Measurements from ENCODE around the gene RNF115.
A peak's percentile ranks its signal among the peaks of the same experiment; 100 is the strongest.
"Not testable (repeated sequence)": the region's sequence is repeated elsewhere in the genome, so short reads cannot be mapped to it uniquely, and the experiment has no call there.

Gene RNF115

GRCh38 chr1:145726193-145726592, 97.7 kb downstream of the RNF115 start:
- DNase-seq: not testable (repeated sequence)

- DNase-seq: peak; percentile 66 to 70
These were observed 102.8 kb downstream of the RNF115 start for GRCh38 chr1:145720878-145721671.

- no peak for DNase-seq
These were observed 103.4 kb downstream of the RNF115 start for GRCh38 chr1:145720556-145720877.

GRCh38 chr1:145719230-145720079, 104.4 kb downstream of the RNF115 start, which contains the start of gene CD160:
Gene CD160, plus strand, starts transcription at chr1:145719499. Its CDS starts 8,829 bp downstream, at chr1:145728328.
- peak in 1 of 2 donors; percentile 25 for DNase-seq

GRCh38 chr1:145718465-145718864, 105.4 kb downstream of the RNF115 start:
- DNase-seq: not testable (repeated sequence)

- DNase-seq: no peak
These were observed 106.1 kb downstream of the RNF115 start for GRCh38 chr1:145717833-145718232.

GRCh38 chr1:145716641-145717345, 107.1 kb downstream of the RNF115 start:
- DNase-seq: peak in 1 of 2 donors; percentile 9

- DNase-seq: no peak
These were observed 109.3 kb downstream of the RNF115 start for GRCh38 chr1:145714524-145715111.

GRCh38 chr1:145711213-145711651, 112.7 kb downstream of the RNF115 start:
- no peak for DNase-seq

- DNase-seq: no peak
These were observed 113.4 kb downstream of the RNF115 start for GRCh38 chr1:145710291-145711027.

- no peak for DNase-seq
These were observed 115.8 kb downstream of the RNF115 start for GRCh38 chr1:145708063-145708462.

GRCh38 chr1:145707183-145707867, 116.6 kb downstream of the RNF115 start, which contains the start of gene PDZK1:
Gene PDZK1, minus strand, starts transcription at chr1:145707368. Its CDS starts 19,347 bp downstream, at chr1:145688021.
- no peak for DNase-seq

GRCh38 chr1:145706086-145706664, 117.7 kb downstream of the RNF115 start:
- DNase-seq: no peak

GRCh38 chr1:145705622-145706021, 118.3 kb downstream of the RNF115 start:
- DNase-seq: no peak

GRCh38 chr1:145702826-145703225, 121.1 kb downstream of the RNF115 start:
- no peak for DNase-seq

GRCh38 chr1:145702052-145702451, 121.8 kb downstream of the RNF115 start:
- no peak for DNase-seq

- no peak for DNase-seq
These were observed 122.5 kb downstream of the RNF115 start for GRCh38 chr1:145701306-145701862.

- DNase-seq: no peak
These were observed 127.3 kb downstream of the RNF115 start for GRCh38 chr1:145696630-145696960.

GRCh38 chr1:145695821-145696629, 127.9 kb downstream of the RNF115 start:
- DNase-seq: no peak
